Type B pancreatic cell (in vitro differentiated cells): ENCODE results near the gene STAB2. TPM values are rescaled to one million over a fixed set of nuclear protein-coding genes. Genes with fewer than 3 reads are reported as not detected.

Source experiments
- DNase-seq: peaks from one replicate; pipeline ENCODE4 v3.0.0; 2021; ENCODE audit warnings: mixed read lengths; ENCODE audit not compliant: unreplicated experiment; ENCODE audit errors: extremely low spot score
- H3K27ac Mint-ChIP-seq: 2 replicates; pipeline ENCODE4 v1.8.0; 2021; ENCODE audit warnings: mild to moderate bottlenecking, mixed read lengths
- H3K27me3 Mint-ChIP-seq: 2 replicates; pipeline ENCODE4 v1.8.0; 2021; ENCODE audit warnings: mixed read lengths
- H3K36me3 Mint-ChIP-seq: 2 replicates; pipeline ENCODE4 v1.8.0; 2021; ENCODE audit warnings: mixed read lengths
- H3K4me1 Mint-ChIP-seq: one replicate; pipeline ENCODE4 v1.8.0; 2021; ENCODE audit warnings: mixed read lengths; ENCODE audit not compliant: unreplicated experiment
- H3K4me3 Mint-ChIP-seq: 2 replicates; pipeline ENCODE4 v1.8.0; 2021; ENCODE audit warnings: mild to moderate bottlenecking, mixed read lengths
- H3K9me3 Mint-ChIP-seq: 2 replicates; pipeline ENCODE4 v1.8.0; 2021; ENCODE audit warnings: mixed read lengths
- CTCF ChIP-seq: fragments of 200-600 bp; sonication (generic); conservative IDR thresholded peaks from 2 replicates; pipeline ENCODE4 v1.5.0; 2021; ENCODE audit warnings: antibody characterized with exemption, mild to moderate bottlenecking
- total RNA-seq: library from RNA; stranded (reverse); gene quantifications from 2 replicates; pipeline ENCODE4 v1.2.1, GENCODE V29; 2021; ENCODE audit warnings: low replicate concordance

The STAB2 gene
- total RNA-seq, 1 donor from 2014 or later, result not detected

- DNase-seq, result no peak
- Mint-ChIP-seq H3K36me3 (no peaks in the 10 kb centered on the region), H3K27ac (no peak overlapping the region), H3K27me3 (peaks cover 35% of the 10 kb centered on the region), H3K4me3 (no peak overlapping the region), H3K9me3 (no peaks in the 10 kb centered on the region), H3K4me1 (no peaks in the 10 kb centered on the region)
- no peak for TF ChIP-seq CTCF
Observed at GRCh38 chr12:103696101-103696500, 109.0 kb downstream of the STAB2 start.

- Mint-ChIP-seq H3K27me3 (peaks cover 32% of the 10 kb centered on the region), H3K9me3 (no peaks in the 10 kb centered on the region), H3K36me3 (no peaks in the 10 kb centered on the region), H3K4me3 (no peak overlapping the region), H3K4me1 (no peaks in the 10 kb centered on the region), H3K27ac (no peak overlapping the region)
- no peak for TF ChIP-seq CTCF
- DNase-seq, result no peak
Observed at GRCh38 chr12:103697971-103698751, 111.1 kb downstream of the STAB2 start.

- H3K27ac Mint-ChIP-seq, result no peak overlapping the region
- TF ChIP-seq CTCF, result no peak
- H3K36me3 Mint-ChIP-seq, result no peaks in the 10 kb centered on the region
- no peaks in the 10 kb centered on the region for H3K4me1 Mint-ChIP-seq
- H3K27me3 Mint-ChIP-seq, result peaks cover 32% of the 10 kb centered on the region
- no peak overlapping the region for H3K4me3 Mint-ChIP-seq
- H3K9me3 Mint-ChIP-seq, result no peaks in the 10 kb centered on the region
- no peak for DNase-seq
Observed at GRCh38 chr12:103698752-103699560, 111.9 kb downstream of the STAB2 start.

- H3K36me3 Mint-ChIP-seq, result no peaks in the 10 kb centered on the region
- H3K27ac Mint-ChIP-seq, result no peak overlapping the region
Observed at GRCh38 chr12:103705098-103705497, 118.0 kb downstream of the STAB2 start.

GRCh38 chr12:103705927-103706326 lies 118.9 kb downstream of the STAB2 start:
- Mint-ChIP-seq H3K9me3 (peaks cover 5% of the 10 kb centered on the region), H3K4me1 (peaks cover 4% of the 10 kb centered on the region), H3K27ac (no peak overlapping the region), H3K27me3 (peaks cover 25% of the 10 kb centered on the region), H3K36me3 (no peaks in the 10 kb centered on the region), H3K4me3 (no peak overlapping the region)
- no peak for DNase-seq
- peak; percentile 44 for TF ChIP-seq CTCF

More at GRCh38 chr12:103705098-103705497, 118.0 kb downstream of the STAB2 start:
- H3K4me3 Mint-ChIP-seq, result no peak overlapping the region
- DNase-seq, result no peak
- no peak for TF ChIP-seq CTCF
- H3K27me3 Mint-ChIP-seq, result peaks cover 24% of the 10 kb centered on the region
- H3K9me3 Mint-ChIP-seq, result peaks cover 4% of the 10 kb centered on the region
- H3K4me1 Mint-ChIP-seq, result peaks cover 4% of the 10 kb centered on the region
